ENCODE results near the gene BTBD3. TPM values are rescaled to one million over a fixed set of nuclear protein-coding genes. Genes with fewer than 3 reads are reported as not detected.

Gene BTBD3
- total and polyA plus RNA-seq, 3 donors from 2014 or later = 34.4 to 92.2 (median 83.6) TPM

GRCh38 chr20:11901127-11901526, 16.6 kb upstream of the BTBD3 start:
- Histone ChIP-seq H3K9me3 (no peaks in the 10 kb centered on the region), H3K27me3 (no peaks in the 10 kb centered on the region), H3K4me3 (no peak overlapping the region), H3K4me1 (no peaks in the 10 kb centered on the region), H3K27ac (no peak overlapping the region), H3K36me3 (ENCODE audit: low read depth, missing control alignments) (no peaks in the 10 kb centered on the region)
- intact Hi-C loops (cut with DNase I; ENCODE audit: low total_unique reads) = no loop called here
- no peak for DNase-seq
- WGBS, 2 donors = 91 to 94% methylated on average over 3 of the region's 3 CpGs
- no peak for TF ChIP-seq POLR2A (IDR thresholded peaks at IDR 0.05)
- TF ChIP-seq CTCF (IDR thresholded peaks at IDR 0.05) = no peak

- Histone ChIP-seq H3K4me3 (no peak overlapping the region), H3K9me3 (no peaks in the 10 kb centered on the region), H3K4me1 (no peaks in the 10 kb centered on the region), H3K27me3 (no peaks in the 10 kb centered on the region), H3K27ac (no peak overlapping the region), H3K36me3 (ENCODE audit: low read depth, missing control alignments) (no peaks in the 10 kb centered on the region)
- DNase-seq = no peak
- WGBS, 2 donors = 90 to 93% methylated on average over 2 of the region's 2 CpGs
- intact Hi-C loops (cut with DNase I; ENCODE audit: low total_unique reads) = no loop called here
- TF ChIP-seq POLR2A (IDR thresholded peaks at IDR 0.05) = no peak
- TF ChIP-seq CTCF (IDR thresholded peaks at IDR 0.05) = no peak
Measured at GRCh38 chr20:11902285-11902697, 15.4 kb upstream of the BTBD3 start.

GRCh38 chr20:11905460-11906179, 12.1 kb upstream of the BTBD3 start:
- whole genome bisulfite sequencing, 2 donors = 82 to 88% methylated on average over 6 of the region's 6 CpGs
- Histone ChIP-seq H3K27me3 (no peaks in the 10 kb centered on the region), H3K27ac (no peak overlapping the region), H3K4me3 (no peak overlapping the region), H3K36me3 (ENCODE audit: low read depth, missing control alignments) (no peaks in the 10 kb centered on the region), H3K9me3 (no peaks in the 10 kb centered on the region), H3K4me1 (peaks cover 6% of the 10 kb centered on the region)
- TF ChIP-seq POLR2A (IDR thresholded peaks at IDR 0.05) = no peak
- no peak for TF ChIP-seq CTCF (IDR thresholded peaks at IDR 0.05)
- intact Hi-C loops (cut with DNase I; ENCODE audit: low total_unique reads) = no loop called here
- DNase-seq = no peak

GRCh38 chr20:11906626-11907480, 10.8 kb upstream of the BTBD3 start:
- Histone ChIP-seq H3K4me3 (no peak overlapping the region), H3K27me3 (no peaks in the 10 kb centered on the region), H3K27ac (no peak overlapping the region), H3K36me3 (ENCODE audit: low read depth, missing control alignments) (no peaks in the 10 kb centered on the region), H3K4me1 (peaks cover 6% of the 10 kb centered on the region), H3K9me3 (no peaks in the 10 kb centered on the region)
- intact Hi-C loops (cut with DNase I; ENCODE audit: low total_unique reads) = no loop called here
- no peak for TF ChIP-seq POLR2A (IDR thresholded peaks at IDR 0.05)
- TF ChIP-seq CTCF (IDR thresholded peaks at IDR 0.05) = no peak
- 67 to 78% methylated on average over 4 of the region's 4 CpGs for WGBS, 2 donors
- no peak for DNase-seq

Measured in testis (tissue), 3 donors.